ENCODE data around the gene ARHGAP30.

DNA sequence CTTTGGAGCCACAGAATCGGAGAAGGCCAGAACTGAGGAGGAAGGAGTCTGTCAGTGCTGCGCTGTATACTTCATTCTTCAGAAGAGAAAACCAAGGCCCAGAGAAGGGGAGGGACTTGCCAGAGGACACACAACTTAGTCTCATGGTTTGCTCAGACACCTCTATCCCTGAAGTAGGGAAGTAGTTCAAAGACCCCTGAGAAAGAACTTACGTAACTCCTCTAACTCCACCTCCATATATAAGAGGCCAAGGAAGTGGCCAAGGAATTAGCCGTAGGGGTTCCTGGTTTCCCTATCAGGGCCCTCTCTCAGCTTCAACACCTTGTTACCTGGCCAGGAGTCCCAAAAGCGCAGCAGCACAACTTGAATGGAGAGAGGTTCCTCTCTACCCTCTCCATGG, 20.2 kb upstream of the ARHGAP30 start:
- TF ChIP-seq CTCF (IDR thresholded peaks at IDR 0.05) (no peak), POLR2A (IDR thresholded peaks at IDR 0.05) (no peak)
